ENCODE data around the gene SH2B2.
"Not testable (repeated sequence)": the region's sequence is repeated elsewhere in the genome, so short reads cannot be mapped to it uniquely, and the experiment has no call there.

Gene SH2B2

DNA sequence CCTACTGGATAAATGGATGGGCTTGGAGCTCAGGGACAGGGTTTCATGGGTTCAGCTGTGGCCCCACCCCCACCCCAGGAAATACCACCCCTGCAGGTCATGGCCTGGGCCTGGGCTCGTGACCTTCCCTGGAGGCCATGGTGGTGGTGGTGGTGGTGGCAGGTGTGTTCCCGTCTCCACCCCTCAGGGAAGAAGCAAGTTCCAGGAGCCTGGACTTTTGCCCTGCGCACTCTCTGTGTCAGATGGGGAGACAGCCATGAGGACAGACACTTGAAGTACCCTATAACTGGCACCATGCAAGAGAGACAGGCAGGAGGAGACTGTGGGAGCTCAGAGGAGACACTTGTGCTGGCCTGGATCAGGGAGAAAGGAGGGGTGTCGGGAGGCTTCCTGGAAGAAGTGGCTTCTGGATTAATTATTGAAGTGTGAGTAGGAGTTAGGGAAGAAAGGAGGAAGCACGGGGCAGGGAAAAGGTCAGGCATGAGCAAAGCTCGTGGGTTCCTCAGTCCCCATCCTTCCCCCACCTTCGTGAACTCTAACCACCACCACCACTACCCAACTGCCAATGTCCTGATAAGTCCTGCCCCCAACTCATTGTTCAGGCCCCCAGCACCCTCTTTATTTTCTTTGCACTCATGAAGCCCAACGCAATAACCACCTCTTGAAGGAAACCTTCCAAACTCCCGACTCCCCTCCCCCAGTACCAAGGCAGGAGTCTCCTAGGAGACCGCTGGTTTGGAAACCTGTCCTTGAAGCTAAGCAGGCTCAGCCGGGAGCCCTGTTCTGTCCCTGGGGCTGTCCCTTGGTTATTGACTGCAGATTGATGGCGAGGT lies 8.9 kb downstream of the SH2B2 start:
- H3K27ac ChIP-seq = no peak overlapping the region
- TF ChIP-seq, protein P1, sequence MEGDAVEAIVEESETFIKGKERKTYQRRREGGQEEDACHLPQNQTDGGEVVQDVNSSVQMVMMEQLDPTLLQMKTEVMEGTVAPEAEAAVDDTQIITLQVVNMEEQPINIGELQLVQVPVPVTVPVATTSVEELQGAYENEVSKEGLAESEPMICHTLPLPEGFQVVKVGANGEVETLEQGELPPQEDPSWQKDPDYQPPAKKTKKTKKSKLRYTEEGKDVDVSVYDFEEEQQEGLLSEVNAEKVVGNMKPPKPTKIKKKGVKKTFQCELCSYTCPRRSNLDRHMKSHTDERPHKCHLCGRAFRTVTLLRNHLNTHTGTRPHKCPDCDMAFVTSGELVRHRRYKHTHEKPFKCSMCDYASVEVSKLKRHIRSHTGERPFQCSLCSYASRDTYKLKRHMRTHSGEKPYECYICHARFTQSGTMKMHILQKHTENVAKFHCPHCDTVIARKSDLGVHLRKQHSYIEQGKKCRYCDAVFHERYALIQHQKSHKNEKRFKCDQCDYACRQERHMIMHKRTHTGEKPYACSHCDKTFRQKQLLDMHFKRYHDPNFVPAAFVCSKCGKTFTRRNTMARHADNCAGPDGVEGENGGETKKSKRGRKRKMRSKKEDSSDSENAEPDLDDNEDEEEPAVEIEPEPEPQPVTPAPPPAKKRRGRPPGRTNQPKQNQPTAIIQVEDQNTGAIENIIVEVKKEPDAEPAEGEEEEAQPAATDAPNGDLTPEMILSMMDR (conservative IDR thresholded peaks at IDR 0.05) = no peak

DNA sequence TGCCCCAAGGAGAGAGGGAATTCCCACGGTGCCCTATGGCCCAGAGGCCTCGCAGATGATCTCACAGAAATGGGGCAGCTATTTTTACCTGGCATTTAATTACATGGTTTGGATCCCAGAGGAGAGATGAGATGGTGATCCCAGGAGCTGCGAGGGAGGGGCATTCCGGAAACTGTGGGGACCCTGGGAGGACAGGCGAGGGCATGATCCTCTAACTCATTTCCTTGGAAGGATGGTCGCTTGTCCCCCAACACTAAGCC lies 9.4 kb downstream of the SH2B2 start:
- TF ChIP-seq, protein P1 (conservative IDR thresholded peaks at IDR 0.05) = no peak

DNA sequence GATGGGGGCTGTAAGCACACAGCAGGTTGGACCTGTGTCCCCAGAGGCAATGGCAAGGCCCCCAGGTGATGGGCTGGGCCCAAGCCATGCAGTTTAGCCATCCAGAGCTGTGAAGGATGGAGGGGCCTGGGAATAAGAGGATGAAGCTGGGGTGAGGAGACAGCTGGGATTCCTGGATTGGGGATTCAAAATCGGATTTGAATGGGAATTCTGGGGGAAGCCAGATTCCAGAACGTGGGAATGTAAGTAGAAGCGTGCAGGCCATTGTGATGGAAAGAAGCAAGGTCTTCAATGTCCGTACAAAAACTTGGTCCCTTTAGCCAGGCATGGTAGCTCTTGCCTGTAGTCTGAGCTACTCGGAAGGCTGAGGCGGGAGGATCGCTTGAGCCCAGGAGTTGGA lies 9.8 kb downstream of the SH2B2 start:
- no peak overlapping the region for H3K27ac ChIP-seq
- TF ChIP-seq, protein P1 (conservative IDR thresholded peaks at IDR 0.05) = no peak

More for the DNA sequence above, 9.4 kb downstream of the SH2B2 start:
- H3K27ac ChIP-seq = no peak overlapping the region

DNA sequence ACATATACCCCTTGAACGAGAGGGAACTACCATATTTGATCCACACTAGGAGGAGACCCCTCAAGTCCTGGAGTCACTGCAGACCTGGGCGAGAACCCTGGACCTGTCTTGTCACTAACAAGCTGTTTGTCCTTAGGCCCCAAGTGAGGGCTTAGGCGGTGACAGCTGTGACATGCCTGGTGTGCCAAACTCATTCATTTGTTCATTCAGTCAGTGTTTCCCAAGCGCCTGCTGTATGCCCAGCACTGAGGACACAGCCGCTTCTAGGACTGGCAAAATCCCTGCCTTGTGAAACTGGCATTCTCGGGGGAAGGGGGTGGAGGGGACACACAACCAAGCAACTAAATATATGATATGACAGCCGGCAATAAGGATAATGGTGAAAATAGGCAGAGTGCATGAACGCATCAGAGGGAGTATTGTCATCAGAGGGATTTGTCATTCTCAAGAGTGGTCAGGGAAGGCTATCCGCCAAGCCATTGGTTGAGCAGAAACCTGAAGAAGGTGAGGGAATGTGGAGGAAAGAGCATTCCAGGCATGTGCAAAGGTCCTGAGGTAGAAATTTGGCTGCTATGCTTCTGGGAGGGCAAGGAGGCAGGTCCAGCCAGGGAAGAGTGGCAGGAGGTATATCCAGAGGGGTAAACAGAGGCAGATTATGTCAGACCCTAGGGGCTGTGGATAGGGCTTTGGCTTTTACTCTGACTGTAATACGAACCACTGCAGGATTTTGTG lies 11.0 kb downstream of the SH2B2 start:
- no peak overlapping the region for H3K27ac ChIP-seq
- TF ChIP-seq, protein P1 (conservative IDR thresholded peaks at IDR 0.05) = no peak

DNA sequence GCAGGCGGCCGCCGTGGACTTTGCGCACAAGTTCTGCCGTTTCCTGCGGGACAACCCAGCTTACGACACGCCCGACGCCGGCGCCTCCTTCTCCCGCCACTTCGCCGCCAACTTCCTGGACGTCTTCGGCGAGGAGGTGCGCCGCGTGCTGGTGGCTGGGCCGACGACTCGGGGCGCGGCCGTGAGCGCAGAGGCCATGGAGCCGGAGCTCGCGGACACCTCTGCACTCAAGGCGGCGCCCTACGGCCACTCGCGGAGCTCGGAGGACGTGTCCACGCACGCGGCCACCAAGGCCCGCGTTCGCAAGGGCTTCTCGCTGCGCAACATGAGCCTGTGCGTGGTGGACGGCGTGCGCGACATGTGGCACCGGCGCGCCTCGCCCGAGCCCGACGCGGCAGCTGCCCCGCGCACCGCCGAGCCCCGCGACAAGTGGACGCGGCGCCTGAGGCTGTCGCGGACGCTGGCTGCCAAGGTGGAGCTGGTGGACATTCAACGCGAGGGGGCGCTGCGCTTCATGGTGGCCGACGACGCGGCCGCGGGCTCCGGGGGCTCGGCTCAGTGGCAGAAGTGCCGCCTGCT lies 14.1 kb downstream of the SH2B2 start:
- TF ChIP-seq, protein P1 (conservative IDR thresholded peaks at IDR 0.05) = no peak
- no peak overlapping the region for H3K27ac ChIP-seq

DNA sequence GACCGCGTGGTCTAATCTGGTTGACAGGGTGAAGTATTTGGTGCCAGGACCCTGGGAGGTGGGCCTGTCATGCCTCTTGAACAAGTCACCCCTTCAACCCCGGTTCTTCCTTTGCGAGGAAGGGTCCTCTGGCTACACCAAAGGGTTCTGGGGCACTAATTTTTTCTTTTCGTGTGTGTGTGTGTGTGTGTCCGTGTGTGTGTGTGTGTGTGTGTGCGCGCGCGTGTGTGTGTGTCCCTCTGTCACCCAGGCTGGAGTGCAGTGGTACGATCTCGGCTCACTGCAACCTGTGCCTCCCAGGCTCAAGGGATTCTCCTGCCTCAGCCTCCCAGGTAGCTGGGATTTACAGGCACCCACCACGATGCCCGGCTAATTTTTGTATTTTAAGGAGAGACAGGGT lies 14.7 kb downstream of the SH2B2 start:
- H3K27ac ChIP-seq = not testable (repeated sequence)

DNA sequence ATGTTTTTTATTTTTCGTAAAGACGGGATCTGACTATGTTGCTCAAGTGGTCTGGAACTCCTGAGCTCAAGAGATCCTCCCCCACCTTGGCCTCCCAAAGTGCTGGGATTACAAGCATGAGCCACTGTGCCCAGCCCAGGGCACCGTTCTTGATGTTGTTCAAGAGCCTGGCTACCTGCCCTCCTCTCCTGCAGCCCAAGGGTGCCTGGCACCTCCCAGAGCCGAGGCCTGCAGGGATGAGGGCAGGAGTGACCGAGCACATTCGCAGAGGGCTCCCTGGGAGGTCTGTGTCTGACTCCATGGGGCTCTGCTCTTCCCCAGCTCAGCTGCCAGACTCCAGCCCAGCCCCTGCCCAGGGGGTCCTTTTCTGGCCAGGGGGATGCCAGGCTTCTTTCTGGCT lies 15.4 kb downstream of the SH2B2 start:
- TF ChIP-seq, protein P1 (conservative IDR thresholded peaks at IDR 0.05) = no peak
- H3K27ac ChIP-seq = no peak overlapping the region

All from VCaP (cell line).